ENCODE data around the gene JAKMIP3. TPM values are rescaled to one million over a fixed set of nuclear protein-coding genes. Genes with fewer than 3 reads are reported as not detected.

The JAKMIP3 gene
- total and polyA plus RNA-seq, 9 of the 15 experiments (the other 6 are each of a cell fraction or from before 2014, with no cell fraction given): 0.04 TPM; not detected in 8

GRCh38 chr10:132022241-132022640 is 43.5 kb upstream of the JAKMIP3 start:
- Histone ChIP-seq H3K4me3 (no peak overlapping the region), H3K36me3 (ENCODE audit: control insufficient read depth, insufficient read depth, low read length) (no peaks in the 10 kb centered on the region), H3K27ac (ENCODE audit: extremely low read depth, low read depth, low read length) (no peak overlapping the region), H3K27me3 (ENCODE audit: control insufficient read depth in 2 of 2, insufficient read depth in 2 of 2, low read length in 2 of 2) (peaks cover 16 to 25% of the 10 kb centered on the region in 2 experiments; a peak in 4 of 5 replicates), H3K4me2 (ENCODE audit: insufficient read depth, low read length) (no peak overlapping the region), H3K4me1 (replicated peaks in 1 of 2; ENCODE audit: control insufficient read depth in 2 of 2, insufficient read depth in 2 of 2, low read length in 2 of 2) (peaks cover 7 to 22% of the 10 kb centered on the region in 2 experiments; a peak in 3 of 5 replicates), H3K9me1 (ENCODE audit: control insufficient read depth, insufficient read depth, low read length) (no peaks in the 10 kb centered on the region), H3K9ac (ENCODE audit: insufficient read depth in 1 of 2, low read depth in 2 of 2, low read length in 2 of 2) (no peak overlapping the region), H3K79me2 (ENCODE audit: control insufficient read depth, insufficient read depth, low read length) (no peaks in the 10 kb centered on the region), H4K20me1 (replicated peaks; ENCODE audit: control insufficient read depth, insufficient read depth, low read length) (no peaks in the 10 kb centered on the region), H3K9me3 (replicated peaks; ENCODE audit: control insufficient read depth, insufficient read depth, low read depth, low read length) (no peaks in the 10 kb centered on the region), H2AFZ (ENCODE audit: low read depth, low read length) (no peak overlapping the region)
- ChIA-PET CTCF (ENCODE audit: low intra/inter-chr PET ratio) (interaction anchor here (1.8 to 2.6 kb wide), 2 partner anchors 41 to 136 kb away, joined by 9 to 16 read pairs; partner anchors contain the start of gene BNIP3), POLR2A (interaction anchor here (1.5 kb wide), 1 partner anchor 137 kb away, joined by 5 read pairs; no protein-coding TSS in a partner anchor)
- WGBS (ENCODE audit: insufficient coverage, low coverage, missing lambda C conversion rate): 61% methylated on average over 15 of the region's 18 CpGs
- no peak for FAIRE-seq
- no TSS peak for BruUV-seq (replicated peaks)
- no peak for DNase-seq (ENCODE audit: extremely low read depth in 1 of 4, low spot score in 3 of 4)
- intact Hi-C loops (cut with micrococcal nuclease) (loop anchor here (5.0 kb wide), 1 partner anchor 40 kb away; the partner anchor contains the start of gene BNIP3), in situ Hi-C loops (cut with MboI) (loop anchor here (5.0 kb wide), 1 partner anchor 135 kb away; no protein-coding TSS in a partner anchor)
- no peak for TF ChIP-seq ZNF668 (CRISPR knock-in tag; IDR thresholded peaks at IDR 0.05)
- no peak for TF ChIP-seq DEAF1 (CRISPR knock-in tag; IDR thresholded peaks at IDR 0.05)
- TF ChIP-seq GABPB1 (CRISPR knock-in tag; IDR thresholded peaks at IDR 0.05): no peak
- no peak for ATAC-seq

Data from K562 (cell line).